Keratinocyte (primary cell): ENCODE results near the gene LY6G6F.

Experiments used
- CTCF ChIP-seq, 3 experiments: IDR thresholded peaks in 1 of 3; conservative IDR thresholded peaks in 1 of 3; optimal IDR thresholded peaks in 1 of 3; 2 replicates in 2 of 3; 3 replicates in 1 of 3; pipeline versions ENCODE3 to v1.5.1; 2011; ENCODE audit warnings: low read length in 3 of 3, mild to moderate bottlenecking in 3 of 3, moderate library complexity in 2 of 3, control low read depth in 1 of 3, inconsistent platforms in 1 of 3; ENCODE audit not compliant: insufficient read depth in 2 of 3; ENCODE audit errors: extremely low read depth in 1 of 3
- EZH2 ChIP-seq: IDR thresholded peaks from one replicate; pipeline ENCODE4 v1.6.1; 2012; ENCODE audit warnings: inconsistent platforms, mild to moderate bottlenecking, low read length, moderate library complexity

- TF ChIP-seq CTCF (optimal IDR thresholded peaks at IDR 0.05 in 1 of 3, IDR thresholded peaks at IDR 0.05 in 1 of 3, conservative IDR thresholded peaks at IDR 0.05 in 1 of 3; ENCODE audit: extremely low read depth in 1 of 3, insufficient read depth in 2 of 3, low read length in 3 of 3) = no peak
- no peak for TF ChIP-seq EZH2
Measured at GRCh38 chr6:31690231-31691077, 16.2 kb upstream of the LY6G6F start.
